PC-3 (cell line): ENCODE results near the gene NKD1. TPM values are rescaled to one million over a fixed set of nuclear protein-coding genes. Genes with fewer than 3 reads are reported as not detected.

Experiments
- ATAC-seq: fragments of 200-7000 bp; cut with Tn5 transposase; 2 replicates; pipeline ENCODE4 v1.9.1; 2020; ENCODE audit warnings: mild to moderate bottlenecking, moderate library complexity
- BruUV-seq: library from RNA; stranded (reverse); fragments of 400-500 nt; replicated peaks from 2 replicates; lab custom pipeline; 2021; lab: Mats Ljungman, UMichigan
- CTCF ChIA-PET: fragments of 300-600 bp; sonication (Branson Sonifier 250); formaldehyde crosslinking; loops from one replicate; lab custom pipeline; 2022; ENCODE audit warnings: antibody characterized with exemption; lab: Charles Lee
- POLR2A ChIA-PET: fragments of 300-600 bp; sonication (Branson Sonifier 250); formaldehyde crosslinking; loops from one replicate; lab custom pipeline; 2022; ENCODE audit warnings: antibody characterized with exemption; ENCODE audit not compliant: unreplicated experiment; lab: Charles Lee
- DNase-seq: peaks from one replicate; pipeline ENCODE4 v3.0.0-alpha.2; 2015
- H2AFZ ChIP-seq: fragments of 300-600 bp; sonication (generic); 2 replicates; pipeline ENCODE4 v1.6.0; 2016; ENCODE audit warnings: antibody characterized with exemption, low read length
- H3F3A ChIP-seq: fragments of 300-600 bp; sonication (generic); one replicate; pipeline ENCODE4 v1.6.0; 2017; ENCODE audit warnings: antibody characterized with exemption, low read length, control low read depth, mild to moderate bottlenecking; ENCODE audit not compliant: unreplicated experiment
- H3K27ac ChIP-seq: fragments of 300-600 bp; sonication (generic); 2 replicates; pipeline ENCODE4 v1.5.1; 2016; ENCODE audit warnings: mild to moderate bottlenecking, low read length
- H3K27me3 ChIP-seq: fragments of 300-600 bp; sonication (generic); 2 replicates; pipeline ENCODE4 v1.6.1; 2016; ENCODE audit warnings: low read length, mixed read lengths
- H3K36me3 ChIP-seq: fragments of 300-600 bp; sonication (generic); 2 replicates; pipeline ENCODE4 v1.6.1; 2016; ENCODE audit warnings: low read depth, mixed run types, low read length, mixed read lengths
- H3K4me1 ChIP-seq: fragments of 300-600 bp; sonication (generic); 2 replicates; pipeline ENCODE4 v1.5.1; 2016; ENCODE audit warnings: low read length; ENCODE audit not compliant: insufficient read depth
- H3K4me2 ChIP-seq: fragments of 300-600 bp; sonication (generic); 2 replicates; pipeline ENCODE4 v1.6.0; 2016; ENCODE audit warnings: low read length
- H3K4me3 ChIP-seq: fragments of 300-600 bp; sonication (generic); 2 replicates; pipeline ENCODE4 v1.5.1; 2016; ENCODE audit warnings: mild to moderate bottlenecking, low read length, mixed read lengths
- H3K79me2 ChIP-seq: fragments of 300-600 bp; sonication (generic); 2 replicates; pipeline ENCODE4 v1.6.1; 2017; ENCODE audit warnings: low read length, mixed read lengths
- H3K9ac ChIP-seq: fragments of 300-600 bp; sonication (generic); 2 replicates; pipeline ENCODE4 v1.6.0; 2016; ENCODE audit warnings: mild to moderate bottlenecking, low read length
- H3K9me2 ChIP-seq: fragments of 300-600 bp; sonication (generic); replicated peaks from 2 replicates; pipeline ENCODE4 v1.6.1; 2016; ENCODE audit warnings: mixed run types, low read length, mixed read lengths
- H3K9me3 ChIP-seq: fragments of 300-600 bp; sonication (generic); 2 replicates; pipeline ENCODE4 v1.6.1; 2016; ENCODE audit warnings: low read length, mixed read lengths
- H4K20me1 ChIP-seq: fragments of 300-600 bp; sonication (generic); 2 replicates; pipeline ENCODE4 v1.6.1; 2016; ENCODE audit warnings: low read length, mixed read lengths
- CTCF ChIP-seq: fragments of 300-600 bp; sonication (generic); conservative IDR thresholded peaks from 2 replicates; pipeline ENCODE4 v1.5.1; 2017; ENCODE audit warnings: antibody characterized with exemption, low read depth, mild to moderate bottlenecking, low read length
- EZH2 ChIP-seq: fragments of 300-600 bp; sonication (generic); IDR thresholded peaks from one replicate; pipeline ENCODE4 v1.6.1; 2017; ENCODE audit warnings: antibody characterized with exemption, mild to moderate bottlenecking, low read length; ENCODE audit not compliant: unreplicated experiment
- EZH2phosphoT487 ChIP-seq: fragments of 300-600 bp; sonication (generic); IDR thresholded peaks from 2 replicates; pipeline ENCODE4 v1.6.1; 2018; ENCODE audit warnings: mild to moderate bottlenecking, antibody characterized with exemption, low read length, borderline replicate concordance
- intact Hi-C: fragments of 100-400 bp; cut with micrococcal nuclease; formaldehyde crosslinking; loops from 2 replicates; pipeline ENCODE4 v1.9.0; 2023
- total RNA-seq: library from RNA; depleted of rRNA; stranded (reverse); fragments of >200 nt; gene quantifications from 2 replicates; pipeline ENCODE4 v1.2.3, GENCODE V29; 2014

The NKD1 gene
- total RNA-seq, 1 experiment from 2014 or later: 0.07 TPM

GRCh38 chr16:50635505-50636392 lies 87.6 kb downstream of the NKD1 start:
- Histone ChIP-seq H3K4me2 (no peak overlapping the region), H4K20me1 (no peaks in the 10 kb centered on the region), H3K4me1 (peaks cover 10% of the 10 kb centered on the region), H3K27me3 (peaks cover 11% of the 10 kb centered on the region; the same call in 1 of the 2 replicates), H3K79me2 (no peaks in the 10 kb centered on the region), H3F3A (no peaks in the 10 kb centered on the region), H3K9me3 (no peaks in the 10 kb centered on the region), H3K36me3 (no peaks in the 10 kb centered on the region), H3K27ac (no peak overlapping the region), H3K9ac (no peak overlapping the region), H3K9me2 (no peaks in the 10 kb centered on the region), H3K4me3 (no peak overlapping the region), H2AFZ (no peak overlapping the region)
- intact Hi-C loops: no loop called here
- no TSS peak for BruUV-seq
- DNase-seq (no peak), ATAC-seq (no peak)
- ChIA-PET POLR2A (no interaction called here), CTCF (no interaction called here)
- TF ChIP-seq CTCF: no peak
- no peak for TF ChIP-seq EZH2phosphoT487
- TF ChIP-seq EZH2: no peak

- H3K9me3 ChIP-seq: no peaks in the 10 kb centered on the region
- intact Hi-C loops: no loop called here
- H3K27ac ChIP-seq: no peak overlapping the region
- H3K4me3 ChIP-seq: no peak overlapping the region
- H3K4me2 ChIP-seq: no peak overlapping the region
- H3K27me3 ChIP-seq: peaks cover 13% of the 10 kb centered on the region; the same call in 1 of the 2 replicates
- ChIA-PET POLR2A (no interaction called here), CTCF (no interaction called here)
- BruUV-seq: no TSS peak
- TF ChIP-seq EZH2: no peak
- TF ChIP-seq CTCF: no peak
- no peak for TF ChIP-seq EZH2phosphoT487
- DNase-seq: no peak
- ATAC-seq: no peak
- no peaks in the 10 kb centered on the region for H3K79me2 ChIP-seq
- no peaks in the 10 kb centered on the region for H3K36me3 ChIP-seq
- H3K4me1 ChIP-seq: no peaks in the 10 kb centered on the region
- no peaks in the 10 kb centered on the region for H4K20me1 ChIP-seq
- H3K9me2 ChIP-seq: no peaks in the 10 kb centered on the region
- no peak overlapping the region for H2AFZ ChIP-seq
- H3F3A ChIP-seq: no peaks in the 10 kb centered on the region
- H3K9ac ChIP-seq: no peak overlapping the region
Observed at GRCh38 chr16:50636753-50637374, 88.7 kb downstream of the NKD1 start.
